ENCODE data around the gene TRDN. TPM values are rescaled to one million over a fixed set of nuclear protein-coding genes. Genes with fewer than 3 reads are reported as not detected.
"Not testable (repeated sequence)": the region's sequence is repeated elsewhere in the genome, so short reads cannot be mapped to it uniquely, and the experiment has no call there.

Gene TRDN
- total RNA-seq, 1 donor from 2014 or later = not detected

GRCh38 chr6:123288649-123289048 is 348.1 kb downstream of the TRDN start:
- TF ChIP-seq CTCF (IDR thresholded peaks at IDR 0.05; ENCODE audit: insufficient read depth, low read length, severe bottlenecking) = no peak
- no peak for FAIRE-seq
- Histone ChIP-seq H3K27me3 (ENCODE audit: control insufficient read depth, insufficient read depth, low read length) (no peaks in the 10 kb centered on the region), H3K36me3 (ENCODE audit: control insufficient read depth, insufficient read depth, low read length) (no peaks in the 10 kb centered on the region), H3K4me3 (ENCODE audit: low read depth, low read length) (no peak overlapping the region)
- DNase-seq (ENCODE audit: low read depth) = no peak

- FAIRE-seq (no peak), DNase-seq (ENCODE audit: low read depth) (no peak)
- Histone ChIP-seq H3K36me3 (ENCODE audit: control insufficient read depth, insufficient read depth, low read length) (no peaks in the 10 kb centered on the region), H3K4me3 (ENCODE audit: low read depth, low read length) (no peak overlapping the region), H3K27me3 (ENCODE audit: control insufficient read depth, insufficient read depth, low read length) (no peaks in the 10 kb centered on the region)
- TF ChIP-seq CTCF (IDR thresholded peaks at IDR 0.05; ENCODE audit: insufficient read depth, low read length, severe bottlenecking) = no peak
Measured at GRCh38 chr6:123276546-123276980, 360.2 kb downstream of the TRDN start.

- DNase-seq (ENCODE audit: low read depth) = peak; percentile 62
- TF ChIP-seq CTCF (IDR thresholded peaks at IDR 0.05; ENCODE audit: insufficient read depth, low read length, severe bottlenecking) = no peak
- no peak for FAIRE-seq
- H3K27me3 ChIP-seq (ENCODE audit: control insufficient read depth, insufficient read depth, low read length) = no peaks in the 10 kb centered on the region
- H3K4me3 ChIP-seq (ENCODE audit: low read depth, low read length) = no peak overlapping the region
- no peaks in the 10 kb centered on the region for H3K36me3 ChIP-seq (ENCODE audit: control insufficient read depth, insufficient read depth, low read length)
Measured at GRCh38 chr6:123263981-123264380, 372.8 kb downstream of the TRDN start.

GRCh38 chr6:123240626-123241025 is 396.1 kb downstream of the TRDN start:
- no peak for FAIRE-seq
- no peaks in the 10 kb centered on the region for H3K36me3 ChIP-seq (ENCODE audit: control insufficient read depth, insufficient read depth, low read length)
- DNase-seq (ENCODE audit: low read depth) = no peak
- H3K4me3 ChIP-seq (ENCODE audit: low read depth, low read length) = no peak overlapping the region
- H3K27me3 ChIP-seq (ENCODE audit: control insufficient read depth, insufficient read depth, low read length) = no peaks in the 10 kb centered on the region
- TF ChIP-seq CTCF (IDR thresholded peaks at IDR 0.05; ENCODE audit: insufficient read depth, low read length, severe bottlenecking) = no peak

GRCh38 chr6:123233336-123233735 is 403.4 kb downstream of the TRDN start:
- Histone ChIP-seq H3K27me3 (ENCODE audit: control insufficient read depth, insufficient read depth, low read length) (no peaks in the 10 kb centered on the region), H3K4me3 (ENCODE audit: low read depth, low read length) (no peak overlapping the region), H3K36me3 (ENCODE audit: control insufficient read depth, insufficient read depth, low read length) (no peaks in the 10 kb centered on the region)
- no peak for FAIRE-seq
- DNase-seq (ENCODE audit: low read depth) = no peak
- TF ChIP-seq CTCF (IDR thresholded peaks at IDR 0.05; ENCODE audit: insufficient read depth, low read length, severe bottlenecking) = no peak

GRCh38 chr6:123227789-123228188 is 409.0 kb downstream of the TRDN start:
- H3K27me3 ChIP-seq (ENCODE audit: control insufficient read depth, insufficient read depth, low read length); FAIRE-seq; H3K36me3 ChIP-seq (ENCODE audit: control insufficient read depth, insufficient read depth, low read length); DNase-seq (ENCODE audit: low read depth); H3K4me3 ChIP-seq (ENCODE audit: low read depth, low read length): not testable (repeated sequence)
